Activated CD8-positive, alpha-beta memory T cell treated with anti-CD3 and anti-CD28 coated beads, Interleukin-2, amount 50 U/mL, for 1 hour (primary cell): Measurements from ENCODE around the gene CEP170.

Source experiments
- DNase-seq: peaks from one replicate; pipeline ENCODE4 v3.0.0-alpha.2; 2020; ENCODE audit errors: extremely low read depth

The CEP170 gene

DNA sequence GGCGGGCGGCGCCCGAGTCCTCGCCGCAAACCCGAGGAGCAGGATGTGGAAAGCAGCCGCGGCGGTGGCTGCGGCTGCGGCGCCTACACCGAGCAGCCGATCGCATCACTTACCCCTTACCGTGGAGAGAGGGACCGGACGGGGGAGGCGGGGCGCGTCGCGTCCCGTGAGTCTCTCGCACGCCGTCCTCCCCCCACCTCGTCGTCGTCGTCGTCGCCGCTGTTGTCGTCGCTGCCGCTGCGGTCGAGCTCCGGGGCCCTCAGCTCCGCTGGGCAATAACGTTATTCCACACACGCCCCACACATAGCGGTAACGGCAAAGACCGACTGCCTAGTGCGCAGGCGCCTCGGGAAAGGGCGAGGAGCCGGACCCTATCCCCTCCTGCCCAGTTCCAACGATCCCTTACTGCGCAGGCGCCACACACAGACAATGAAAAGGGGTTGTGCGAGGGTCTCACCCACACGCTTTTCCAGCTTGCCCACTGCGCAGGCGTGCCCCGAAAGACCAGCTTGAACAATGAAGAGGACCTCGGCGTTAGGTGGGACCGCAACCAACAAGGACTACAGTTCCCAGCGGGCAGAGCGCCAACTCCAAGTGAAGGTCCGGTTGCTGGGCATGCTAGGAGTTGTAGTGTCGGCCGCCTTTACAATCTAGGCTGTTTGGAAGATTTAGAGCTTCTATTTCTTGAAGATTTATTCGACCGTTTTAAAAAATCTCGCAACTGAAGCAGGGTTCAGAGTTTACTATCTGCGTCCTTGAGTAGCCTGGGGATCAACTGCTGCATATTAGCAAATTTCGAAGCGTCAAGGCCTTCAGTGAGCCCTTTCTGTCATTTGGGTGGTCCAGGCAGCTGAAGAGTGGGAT lies at the start of gene CEP170:
CEP170 (minus strand) TSS at position 355 of the 864 bp plus-strand sequence. CDS start 30,001 bp downstream, outside the sequence.
- DNase-seq, result peak; percentile 84

- no peak for DNase-seq
These were observed 46.0 kb upstream of the CEP170 start for GRCh38 chr1:243301059-243301458.

DNA sequence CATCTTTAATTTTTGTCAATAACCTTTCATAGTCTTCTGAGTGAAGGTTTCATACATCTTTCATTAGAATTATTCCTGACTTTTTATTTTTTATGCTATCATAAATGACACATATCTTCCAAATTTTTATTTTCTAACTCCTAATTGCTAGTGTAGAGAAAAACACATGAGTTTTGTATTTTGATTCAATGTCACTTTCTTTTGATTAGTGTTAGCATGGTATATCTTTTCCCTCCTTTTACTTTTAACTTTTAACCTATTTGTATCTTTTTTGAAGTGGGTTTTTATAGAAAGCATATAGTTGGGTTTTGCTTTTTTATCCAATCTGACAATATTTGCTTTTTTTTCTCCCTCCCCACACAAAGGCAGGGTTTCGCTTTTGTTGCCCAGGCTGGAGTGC lies 44.0 kb upstream of the CEP170 start:
- DNase-seq, result no peak

DNA sequence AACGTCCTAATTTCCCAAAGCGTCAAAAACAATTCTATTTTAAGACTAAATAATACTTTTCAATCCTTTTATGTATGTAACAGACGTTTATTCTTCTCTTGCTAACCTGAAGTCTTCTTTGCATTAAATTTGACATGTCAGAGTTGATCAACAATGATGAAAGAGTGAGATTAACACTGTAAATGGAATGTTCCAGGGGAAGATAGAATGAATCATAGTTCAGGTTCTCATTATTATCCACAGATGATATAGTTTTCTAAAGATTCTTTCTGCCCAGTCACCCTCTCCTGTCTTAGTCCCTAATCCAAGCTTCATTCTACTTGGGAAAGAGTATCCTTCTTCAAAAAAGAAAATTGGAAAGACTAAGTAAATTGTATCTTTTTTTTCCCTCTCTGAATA lies 39.6 kb upstream of the CEP170 start:
- no peak for DNase-seq

DNA sequence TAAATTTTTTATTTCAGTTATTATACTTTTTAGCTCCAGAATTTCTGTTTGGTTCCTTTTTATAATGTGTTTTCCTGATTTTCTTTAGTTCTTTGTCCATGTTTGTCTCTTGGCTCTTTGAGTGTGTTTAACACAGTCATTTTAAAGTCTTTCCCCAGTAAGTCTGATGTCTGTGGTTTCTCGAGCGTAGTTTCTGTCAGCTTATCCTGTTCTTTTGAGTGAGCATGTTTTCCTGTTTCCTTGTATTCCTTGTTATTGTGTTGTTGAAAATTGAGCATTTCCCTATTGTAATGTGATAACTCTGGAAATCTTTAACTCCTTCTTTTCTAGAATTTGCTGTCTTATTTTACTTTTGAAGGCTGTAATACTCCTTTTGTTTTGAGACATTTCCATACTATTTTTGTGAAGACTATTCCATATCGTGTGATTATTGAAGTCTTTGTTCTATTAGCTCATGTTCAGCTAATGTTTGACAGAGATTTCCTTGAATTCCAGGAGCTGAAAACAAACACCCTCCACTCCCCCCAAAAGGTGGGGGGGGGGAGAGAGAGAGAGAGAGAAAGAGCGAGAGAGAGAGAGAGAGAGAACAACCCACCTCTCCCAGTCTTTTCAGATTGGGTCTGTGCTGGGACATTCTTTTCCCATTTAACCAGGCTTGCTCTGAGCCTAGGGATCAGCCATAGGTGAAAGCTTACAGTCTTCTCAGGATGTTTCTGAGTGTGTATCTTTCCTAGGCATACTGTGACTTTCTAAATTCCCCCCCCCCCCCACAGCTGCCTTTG lies 39.1 kb upstream of the CEP170 start:
- DNase-seq, result no peak

- DNase-seq, result no peak
These were observed 37.0 kb upstream of the CEP170 start for GRCh38 chr1:243292117-243292516.

DNA sequence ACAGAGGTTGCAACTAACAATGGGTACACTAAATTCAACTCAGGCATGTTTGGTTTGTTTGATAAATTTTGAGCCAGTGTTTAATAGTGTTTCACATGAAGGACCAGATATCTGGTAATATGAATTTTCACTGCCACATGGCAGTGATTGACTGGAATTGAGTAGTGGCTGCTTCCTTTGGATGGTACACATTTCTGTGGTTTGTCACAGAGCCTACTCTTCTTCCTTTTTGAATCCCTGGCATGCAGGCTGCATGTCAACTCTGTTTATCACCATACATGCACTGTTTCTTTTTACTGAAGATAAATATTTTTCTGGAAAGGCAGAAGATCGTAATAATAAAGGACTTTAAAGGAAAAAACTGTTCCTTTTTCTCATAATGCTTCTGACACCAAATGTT lies 36.2 kb upstream of the CEP170 start:
- no peak for DNase-seq

GRCh38 chr1:243288062-243288461 lies 33.0 kb upstream of the CEP170 start:
- no peak for DNase-seq

DNA sequence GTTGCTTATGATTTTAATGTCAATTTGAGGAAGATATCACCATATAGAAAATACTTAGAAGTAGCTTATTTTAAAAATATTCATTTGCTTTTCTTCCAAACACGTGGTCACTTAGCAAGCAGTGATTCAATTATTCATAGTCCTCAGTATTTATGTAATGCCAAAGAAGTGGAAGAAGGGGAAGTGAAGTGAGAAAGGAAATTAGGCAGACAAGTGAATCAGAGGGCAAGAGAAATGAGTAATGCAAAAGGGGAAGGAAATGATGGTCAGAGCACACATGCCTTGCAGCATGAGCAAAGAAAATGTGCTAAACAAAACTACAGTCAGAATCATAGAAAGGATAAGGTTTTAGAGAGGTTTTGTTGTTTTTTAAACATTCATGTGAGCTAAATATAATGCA lies 32.6 kb upstream of the CEP170 start:
- DNase-seq, result no peak

DNA sequence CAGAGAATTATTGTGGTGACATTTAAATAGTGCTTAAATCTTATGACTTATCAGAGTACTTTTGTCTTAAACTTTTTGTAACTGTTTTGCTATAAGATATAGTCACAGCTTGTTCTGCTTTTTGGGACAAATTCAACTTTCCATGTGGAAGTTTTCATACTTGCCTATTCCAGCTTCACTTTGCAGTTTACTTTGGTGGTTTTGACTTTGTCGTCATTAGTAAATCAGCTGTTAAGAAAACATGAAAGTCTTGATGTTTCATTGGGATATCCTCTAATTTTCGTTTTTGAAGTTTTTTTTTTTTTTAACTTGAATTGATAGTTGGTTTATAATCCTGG lies 32.0 kb upstream of the CEP170 start:
- DNase-seq, result no peak

GRCh38 chr1:243286409-243287122 lies 31.5 kb upstream of the CEP170 start:
- DNase-seq, result no peak

DNA sequence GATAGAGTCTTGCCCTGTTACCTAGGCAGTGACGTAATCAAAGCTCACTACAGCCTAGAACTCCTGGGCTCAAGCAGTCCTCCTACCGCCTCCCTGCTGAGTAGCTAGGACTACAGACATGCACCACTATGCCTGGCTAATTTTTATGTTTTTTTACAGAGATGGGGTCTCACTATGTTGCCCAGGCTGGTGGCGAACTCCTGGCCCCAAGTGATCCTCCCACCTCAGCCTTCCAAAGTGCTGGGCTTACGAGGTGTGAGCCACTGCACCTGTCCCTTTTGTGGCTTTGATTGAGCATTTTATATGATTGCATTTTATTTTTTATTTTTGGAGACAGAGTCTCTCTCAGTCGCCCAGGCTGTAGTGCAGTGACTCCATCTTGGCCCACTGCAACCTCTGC lies 26.6 kb upstream of the CEP170 start:
- no peak for DNase-seq

GRCh38 chr1:243280571-243281129 lies 25.6 kb upstream of the CEP170 start:
- DNase-seq, result no peak

DNA sequence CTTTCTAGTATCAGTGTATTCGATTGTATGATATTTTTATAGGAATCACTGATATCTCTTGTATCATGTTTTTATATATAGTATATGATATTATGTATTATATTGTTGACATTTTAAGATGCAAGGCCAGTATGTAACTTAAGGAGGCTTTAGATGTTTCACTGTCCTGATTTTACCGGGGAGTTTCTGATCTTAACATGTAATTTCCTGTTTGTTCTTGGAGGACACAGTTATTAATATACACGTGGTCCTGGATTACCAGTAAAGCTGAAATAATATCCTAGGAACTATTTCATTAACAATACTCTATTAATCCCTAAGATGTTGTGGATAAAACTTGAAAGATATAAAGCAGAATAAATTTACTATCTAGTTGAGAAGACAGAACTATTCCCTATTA lies 20.2 kb upstream of the CEP170 start:
- no peak for DNase-seq

DNA sequence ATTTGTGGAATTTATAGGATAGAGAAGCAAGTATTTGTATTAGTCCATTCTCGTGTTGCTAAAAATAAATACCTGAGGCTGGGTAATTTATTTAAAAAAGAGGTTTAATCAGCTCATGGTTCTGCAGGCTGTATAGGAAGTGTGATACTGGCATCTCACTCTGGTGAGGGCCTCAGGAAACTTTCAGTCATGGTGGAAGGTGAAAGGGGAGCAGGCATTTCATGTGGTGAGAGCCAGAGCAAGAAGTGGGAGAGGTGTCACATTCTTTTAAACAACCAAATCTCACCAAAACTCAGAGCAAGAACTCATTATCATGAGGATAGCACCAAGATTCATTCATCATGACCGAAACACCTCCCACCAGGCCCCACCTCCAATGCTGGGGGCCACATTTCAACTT lies 18.9 kb upstream of the CEP170 start:
- DNase-seq, result no peak

GRCh38 chr1:243273506-243273905 lies 18.4 kb upstream of the CEP170 start:
- no peak for DNase-seq

- DNase-seq, result no peak
These were observed 17.3 kb upstream of the CEP170 start for GRCh38 chr1:243272401-243272800.

- DNase-seq, result no peak
These were observed 16.9 kb upstream of the CEP170 start for GRCh38 chr1:243271996-243272395.

- DNase-seq, result no peak
These were observed 15.2 kb upstream of the CEP170 start for GRCh38 chr1:243270097-243270864.

GRCh38 chr1:243269461-243269801 lies 14.3 kb upstream of the CEP170 start:
- no peak for DNase-seq

GRCh38 chr1:243268751-243269460 lies 13.8 kb upstream of the CEP170 start:
- DNase-seq, result no peak
